K562 (cell line): ENCODE data around the gene PHF5A. TPM values are rescaled to one million over a fixed set of nuclear protein-coding genes. Genes with fewer than 3 reads are reported as not detected.

Experiments
- ATAC-seq: fragments of 200-7000 bp; cut with Tn5 transposase; 3 replicates; pipeline ENCODE4 v1.9.1; 2020; ENCODE audit warnings: moderate library complexity
- BruUV-seq: library from RNA; stranded (reverse); fragments of 400-500 nt; replicated peaks from 2 replicates; lab custom pipeline; 2021; lab: Mats Ljungman, UMichigan
- CTCF ChIA-PET: fragments of 300-600 bp; formaldehyde crosslinking; extraction: SDS; loops from one replicate; lab custom pipeline; 2021; ENCODE audit warnings: low intra/inter-chr PET ratio; lab: Yijun Ruan, JAX
- POLR2A ChIA-PET: fragments of 300-600, 350-650 bp; sonication (Branson Sonifier 250); formaldehyde crosslinking; extraction: SDS; loops from one replicate; lab custom pipeline; 2021; ENCODE audit warnings: antibody characterized with exemption, inconsistent platforms; lab: Yijun Ruan, JAX
- DNase-seq, 4 experiments: peaks; one replicate each; pipeline versions ENCODE4 v3.0.0 to v3.0.0-alpha.2; 2011 to 2018; ENCODE audit warnings: low spot score in 3 of 4, mixed read lengths in 3 of 4; ENCODE audit errors: extremely low read depth in 1 of 4
- FAIRE-seq: peaks from 2 replicates; lab custom pipeline; 2011; peaks lifted over from hg19 to GRCh38; lab: Jason Lieb, UNC
- H2AFZ ChIP-seq: 2 replicates; pipeline ENCODE4 v1.6.0; 2011; ENCODE audit warnings: low read depth, low read length, control low read depth, inconsistent platforms
- H3K27ac ChIP-seq: fragments of 200-600 bp; 3 replicates; pipeline ENCODE4 v1.8.0; 2011; ENCODE audit warnings: low read depth, mild to moderate bottlenecking, control low read depth, inconsistent platforms, low read length, moderate library complexity, mixed read lengths; ENCODE audit errors: extremely low read depth
- H3K27me3 ChIP-seq, 2 experiments: fragments of 300-600 bp in 1 of 2; 2 replicates in 1 of 2; 3 replicates in 1 of 2; pipeline versions ENCODE4 v1.6.0 to v1.8.0; 2011; ENCODE audit warnings: inconsistent platforms in 2 of 2, low read length in 2 of 2, mild to moderate bottlenecking in 1 of 2, mixed read lengths in 1 of 2, moderate library complexity in 1 of 2; ENCODE audit not compliant: control insufficient read depth in 2 of 2, insufficient read depth in 2 of 2
- H3K36me3 ChIP-seq: fragments of 300-600 bp; 3 replicates; pipeline ENCODE4 v1.8.0; 2011; ENCODE audit warnings: mild to moderate bottlenecking, low read length, inconsistent platforms; ENCODE audit not compliant: control insufficient read depth, insufficient read depth
- H3K4me1 ChIP-seq, 2 experiments: fragments of 200-600 bp in 1 of 2; replicated peaks in 1 of 2; 2 replicates in 1 of 2; 3 replicates in 1 of 2; pipeline versions ENCODE4 v1.5.1 to v1.8.0; 2011; ENCODE audit warnings: inconsistent platforms in 2 of 2, low read length in 2 of 2, mild to moderate bottlenecking in 1 of 2, mixed read lengths in 1 of 2, moderate library complexity in 1 of 2; ENCODE audit not compliant: control insufficient read depth in 2 of 2, insufficient read depth in 2 of 2
- H3K4me2 ChIP-seq: 2 replicates; pipeline ENCODE4 v1.6.1; 2011; ENCODE audit warnings: low read length, control low read depth, inconsistent platforms, mixed read lengths; ENCODE audit not compliant: insufficient read depth
- H3K4me3 ChIP-seq: fragments of 200-600 bp; sonication (generic), shearing (Covaris generic); 2 replicates; pipeline ENCODE4 v1.5.1; 2016; ENCODE audit warnings: control low read depth, inconsistent platforms
- H3K79me2 ChIP-seq: fragments of 200-600 bp; 3 replicates; pipeline ENCODE4 v1.8.0; 2011; ENCODE audit warnings: low read length, inconsistent platforms; ENCODE audit not compliant: control insufficient read depth, insufficient read depth
- H3K9ac ChIP-seq, 2 experiments: 2 replicates each; pipeline versions ENCODE4 v1.6.0 to v1.6.1; 2011; ENCODE audit warnings: low read depth in 2 of 2, low read length in 2 of 2, control low read depth in 1 of 2, inconsistent platforms in 1 of 2, mild to moderate bottlenecking in 1 of 2, mixed read lengths in 1 of 2; ENCODE audit not compliant: insufficient read depth in 1 of 2
- H3K9me1 ChIP-seq: one replicate; pipeline ENCODE4 v1.6.0; 2011; ENCODE audit warnings: inconsistent platforms, mild to moderate bottlenecking, low read length, moderate library complexity; ENCODE audit not compliant: control insufficient read depth, insufficient read depth
- H3K9me3 ChIP-seq: replicated peaks from 2 replicates; pipeline ENCODE4 v1.5.1; 2011; ENCODE audit warnings: low read depth, low read length, inconsistent platforms; ENCODE audit not compliant: control insufficient read depth, insufficient read depth
- H4K20me1 ChIP-seq: replicated peaks from 2 replicates; pipeline ENCODE4 v1.6.1; 2011; ENCODE audit warnings: low read length, inconsistent platforms, mixed read lengths; ENCODE audit not compliant: control insufficient read depth, insufficient read depth
- DNMT1 ChIP-seq: fragments of 450-650 bp; IDR thresholded peaks from 2 replicates; pipeline ENCODE4 v1.6.1; 2016; ENCODE audit warnings: antibody characterized with exemption, mild to moderate bottlenecking
- EP300 ChIP-seq: IDR thresholded peaks from 2 replicates; pipeline ENCODE4 v1.6.1; 2012; ENCODE audit warnings: low read length, improper control_type of control experiment
- FUS ChIP-seq: fragments of 200-400 bp; formaldehyde crosslinking; optimal IDR thresholded peaks from 2 replicates; pipeline ENCODE3; 2017; ENCODE audit warnings: low read depth, low read length
- KAT8 ChIP-seq: fragments of 450-650 bp; IDR thresholded peaks from 2 replicates; pipeline ENCODE4 v1.6.1; 2016; ENCODE audit warnings: low read depth, mild to moderate bottlenecking
- TRIM28 ChIP-seq: fragments of 450-650 bp; IDR thresholded peaks from 2 replicates; pipeline ENCODE4 v1.6.1; 2017
- ZBTB26 ChIP-seq: fragments of 450-650 bp; formaldehyde crosslinking; IDR thresholded peaks from 2 replicates; pipeline ENCODE4 v1.4.0; 2022; ENCODE audit warnings: missing genetic modification characterization
- WGBS: fragments of 100-300 bp; shearing (Covaris generic); methylation state at CpG from one replicate; pipeline ENCODE4 v1.1.6; 2016; ENCODE audit warnings: low coverage, mixed read lengths; ENCODE audit not compliant: insufficient coverage; ENCODE audit errors: missing lambda C conversion rate; 5-methylcytosine and 5-hydroxymethylcytosine counted together
- in situ Hi-C: fragments of 300-500 bp; cut with MboI; formaldehyde crosslinking; loops from 4 replicates; pipeline ENCODE4 v1.15.0; 2018; ENCODE audit warnings: inconsistent platforms, mixed read lengths
- intact Hi-C: fragments of 100-400 bp; cut with micrococcal nuclease; formaldehyde crosslinking; loops from 2 replicates; pipeline ENCODE4 v1.14.2; 2022
- polyA plus RNA-seq, 8 experiments: library from polyadenylated mRNA; depleted of rRNA in 4 of 8; stranded (reverse) in 5 of 8; unstranded in 3 of 8; fragments of >200 nt; fragmentation: Nextera tagmentation in 2 of 8; fragmentation: Illumina TruSeq in 1 of 8; extraction: Ambion mirVana in 2 of 8; extraction: Trizol in 1 of 8; gene quantifications; 2 replicates each; pipeline versions ENCODE4 v1.2.1 to v1.2.3, GENCODE V29; 2011 to 2014; ENCODE audit warnings: inconsistent platforms in 1 of 8, missing spikeins in 1 of 8
- total RNA-seq, 7 experiments: library from RNA; depleted of rRNA in 6 of 7; stranded (reverse); fragments of >200 nt in 6 of 7; fragmentation: Illumina TruSeq in 2 of 7; extraction: Trizol in 2 of 7; gene quantifications; 2 replicates each; pipeline versions ENCODE4 v1.2.1 to v1.2.3, GENCODE V29; 2011 to 2021; ENCODE audit warnings: low replicate concordance in 1 of 7

The PHF5A gene
- total and polyA plus RNA-seq, 9 of the 15 experiments (the other 6 are each of a cell fraction or from before 2014, with no cell fraction given): 14.2 to 144 (median 101) TPM

- no TSS peak for BruUV-seq
- H3K4me1 ChIP-seq: peaks cover 0 to 5% of the 10 kb centered on the region in 2 experiments; a peak in 2 of 5 replicates
- no peak overlapping the region for H3K9ac ChIP-seq
- TF ChIP-seq FUS: no peak
- intact Hi-C loops (no loop called here), in situ Hi-C loops (no loop called here)
- ChIA-PET POLR2A (interaction anchor here (0.8 kb wide), 2 partner anchors 11 to 43 kb away, joined by 3 read pairs; no protein-coding TSS in a partner anchor), CTCF (no interaction called here)
- 93% methylated on average over 7 of the region's 7 CpGs for WGBS
- H3K4me2 ChIP-seq: no peak overlapping the region
- H3K36me3 ChIP-seq: peaks cover 56% of the 10 kb centered on the region
- H3K4me3 ChIP-seq: no peak overlapping the region
- ATAC-seq: no peak
- peaks cover 28% of the 10 kb centered on the region for H3K79me2 ChIP-seq
- no peaks in the 10 kb centered on the region for H3K27me3 ChIP-seq
- H3K27ac ChIP-seq: no peak overlapping the region
- no peaks in the 10 kb centered on the region for H3K9me3 ChIP-seq
- H4K20me1 ChIP-seq: no peaks in the 10 kb centered on the region; the same call in 1 of the 2 replicates
- H3K9me1 ChIP-seq: no peaks in the 10 kb centered on the region
- FAIRE-seq: no peak
- H2AFZ ChIP-seq: no peak overlapping the region
- DNase-seq: no peak
These were observed 31.3 kb downstream of the PHF5A start for GRCh38 chr22:41437198-41437597.

GRCh38 chr22:41436322-41437113 lies 32.0 kb downstream of the PHF5A start:
- ATAC-seq: no peak
- in situ Hi-C loops (no loop called here), intact Hi-C loops (no loop called here)
- DNase-seq: peak in 2 of 4 experiments; percentile 32 to 33
- peaks cover 0 to 8% of the 10 kb centered on the region in 2 experiments; a peak in 2 of 5 replicates for H3K4me1 ChIP-seq
- H3K27me3 ChIP-seq: no peaks in the 10 kb centered on the region
- H3K9me1 ChIP-seq: no peaks in the 10 kb centered on the region
- TF ChIP-seq ZBTB26 (CRISPR knock-in tag) (no peak), FUS (no peak), DNMT1 (no peak), KAT8 (no peak), EP300 (no peak), TRIM28 (no peak)
- H3K36me3 ChIP-seq: peaks cover 52% of the 10 kb centered on the region; the same call in 2 of the 3 replicates
- H2AFZ ChIP-seq: no peak overlapping the region
- H4K20me1 ChIP-seq: no peaks in the 10 kb centered on the region; the same call in 1 of the 2 replicates
- no TSS peak for BruUV-seq
- CTCF ChIA-PET: no interaction called here
- POLR2A ChIA-PET: interaction anchor here (0.8 to 1.2 kb wide), 3 partner anchors 10 to 43 kb away, joined by 3 to 4 read pairs (median 3); partner anchors contain the start of gene TOB2
- no peaks in the 10 kb centered on the region for H3K9me3 ChIP-seq
- no peak for FAIRE-seq
- H3K4me2 ChIP-seq: no peak overlapping the region
- 97% methylated on average over 12 of the region's 23 CpGs for WGBS
- no peak overlapping the region for H3K27ac ChIP-seq
- no peak overlapping the region; a peak in 1 of 4 replicates for H3K9ac ChIP-seq
- no peak overlapping the region for H3K4me3 ChIP-seq
- H3K79me2 ChIP-seq: peaks cover 22% of the 10 kb centered on the region
